DOHH2 (cell line): Measurements from ENCODE around the gene S100A16.
A peak's percentile ranks its signal among the peaks of the same experiment; 100 is the strongest.

Experiments used
- H3F3A ChIP-seq: fragments of 200-600 bp; sonication (generic), shearing (Covaris generic); 2 replicates; pipeline ENCODE4 v1.6.0; 2016; ENCODE audit warnings: antibody characterized with exemption, mild to moderate bottlenecking; ENCODE audit not compliant: control insufficient read depth, insufficient read depth
- H3K27ac ChIP-seq: fragments of 200-600 bp; sonication (generic); 2 replicates; pipeline ENCODE4 v1.5.1; 2014; ENCODE audit warnings: low read depth, mild to moderate bottlenecking, low read length, moderate library complexity
- H3K27me3 ChIP-seq: fragments of 200-600 bp; sonication (generic); 2 replicates; pipeline ENCODE4 v1.6.1; 2014; ENCODE audit warnings: mild to moderate bottlenecking, low read length, mixed read lengths; ENCODE audit not compliant: control insufficient read depth
- H3K36me3 ChIP-seq: fragments of 200-600 bp; sonication (generic); 2 replicates; pipeline ENCODE4 v1.6.1; 2014; ENCODE audit warnings: mild to moderate bottlenecking, low read length, moderate library complexity, mixed read lengths; ENCODE audit not compliant: control insufficient read depth
- H3K4me1 ChIP-seq: fragments of 200-600 bp; sonication (generic); 2 replicates; pipeline ENCODE4 v1.6.1; 2014; ENCODE audit warnings: mild to moderate bottlenecking, low read length, mixed read lengths; ENCODE audit not compliant: control insufficient read depth
- H3K4me2 ChIP-seq: fragments of 200-600 bp; sonication (generic); 2 replicates; pipeline ENCODE4 v1.6.0; 2014; ENCODE audit warnings: mild to moderate bottlenecking, low read length, moderate library complexity
- H3K4me3 ChIP-seq: fragments of 200-600 bp; sonication (generic); 2 replicates; pipeline ENCODE4 v1.5.1; 2014; ENCODE audit warnings: mild to moderate bottlenecking, low read length, mixed read lengths
- H3K79me2 ChIP-seq: fragments of 200-600 bp; sonication (generic); 2 replicates; pipeline ENCODE4 v1.6.1; 2014; ENCODE audit warnings: mild to moderate bottlenecking, low read length, mixed read lengths; ENCODE audit not compliant: control insufficient read depth
- H3K9me2 ChIP-seq: fragments of 200-600 bp; sonication (generic); replicated peaks from 2 replicates; pipeline ENCODE4 v1.6.1; 2014; ENCODE audit warnings: mild to moderate bottlenecking, low read length, mixed read lengths; ENCODE audit not compliant: control insufficient read depth
- H3K9me3 ChIP-seq: fragments of 200-600 bp; sonication (generic); 2 replicates; pipeline ENCODE4 v1.6.1; 2014; ENCODE audit warnings: antibody characterized with exemption, low read length, mixed read lengths; ENCODE audit not compliant: control insufficient read depth, insufficient read depth
- H4K20me1 ChIP-seq: fragments of 200-600 bp; sonication (generic); 2 replicates; pipeline ENCODE4 v1.6.0; 2014; ENCODE audit warnings: low read depth, mild to moderate bottlenecking, antibody characterized with exemption, low read length, moderate library complexity; ENCODE audit not compliant: control insufficient read depth, insufficient read depth
- CTCF ChIP-seq: fragments of 200-600 bp; sonication (generic); IDR thresholded peaks from one replicate; pipeline ENCODE4 v1.5.1; 2014; ENCODE audit warnings: antibody characterized with exemption, mild to moderate bottlenecking, low read depth, low read length; ENCODE audit not compliant: poor library complexity, severe bottlenecking
- EZH2phosphoT487 ChIP-seq: fragments of 200-600 bp; sonication (generic); IDR thresholded peaks from 2 replicates; pipeline ENCODE4 v1.6.1; 2017; ENCODE audit warnings: borderline replicate concordance, mild to moderate bottlenecking, antibody characterized with exemption, low read length, moderate library complexity, mixed read lengths

Gene S100A16

GRCh38 chr1:153599847-153600246 lies 13.1 kb downstream of the S100A16 start:
- Histone ChIP-seq H3K27ac (peak overlapping the region; percentile 77; the same call in 1 of the 2 replicates), H3K79me2 (no peaks in the 10 kb centered on the region), H3K27me3 (no peaks in the 10 kb centered on the region), H4K20me1 (no peaks in the 10 kb centered on the region), H3K9me2 (no peaks in the 10 kb centered on the region), H3K4me3 (no peak overlapping the region), H3K9me3 (no peaks in the 10 kb centered on the region), H3K4me2 (no peak overlapping the region), H3F3A (0 out of 2 replicates have a peak, but pooled peaks cover 3% of the 10 kb centered on the region), H3K4me1 (peaks cover 31% of the 10 kb centered on the region), H3K36me3 (no peaks in the 10 kb centered on the region)
- no peak for TF ChIP-seq EZH2phosphoT487
- no peak for TF ChIP-seq CTCF

- H3K79me2 ChIP-seq: no peaks in the 10 kb centered on the region
- H3K36me3 ChIP-seq: no peaks in the 10 kb centered on the region
- H3K4me1 ChIP-seq: peaks cover 26% of the 10 kb centered on the region
- TF ChIP-seq EZH2phosphoT487 (no peak), CTCF (no peak)
- H3K4me3 ChIP-seq: peak overlapping the region; percentile 58
- H3K27me3 ChIP-seq: no peaks in the 10 kb centered on the region
- H3K27ac ChIP-seq: peak overlapping the region; percentile 77
- H3K9me3 ChIP-seq: no peaks in the 10 kb centered on the region
- peak overlapping the region; percentile 74 for H3K4me2 ChIP-seq
- H4K20me1 ChIP-seq: no peaks in the 10 kb centered on the region
- 0 out of 2 replicates have a peak, but pooled peaks cover 3% of the 10 kb centered on the region for H3F3A ChIP-seq
- no peaks in the 10 kb centered on the region for H3K9me2 ChIP-seq
Measured at GRCh38 chr1:153598309-153599172, 14.4 kb downstream of the S100A16 start.

GRCh38 chr1:153597206-153597605 lies 15.7 kb downstream of the S100A16 start:
- Histone ChIP-seq H3K79me2 (no peaks in the 10 kb centered on the region), H3K9me3 (no peaks in the 10 kb centered on the region), H3K27ac (no peak overlapping the region), H4K20me1 (no peaks in the 10 kb centered on the region), H3K9me2 (no peaks in the 10 kb centered on the region), H3K36me3 (no peaks in the 10 kb centered on the region), H3K4me3 (no peak overlapping the region), H3K27me3 (no peaks in the 10 kb centered on the region), H3K4me1 (peaks cover 26% of the 10 kb centered on the region), H3F3A (0 out of 2 replicates have a peak, but pooled peaks cover 3% of the 10 kb centered on the region), H3K4me2 (no peak overlapping the region)
- no peak for TF ChIP-seq EZH2phosphoT487
- TF ChIP-seq CTCF: no peak
